IPS-20b (cell line): ENCODE data around the gene GFOD1.
"Not testable (repeated sequence)": the region's sequence is repeated elsewhere in the genome, so short reads cannot be mapped to it uniquely, and the experiment has no call there.

Experiments used
- H3K27ac ChIP-seq: one replicate; pipeline ENCODE4 v1.5.1; 2013; ENCODE audit warnings: low read length
- H3K27me3 ChIP-seq: 2 replicates; pipeline ENCODE4 v1.6.1; 2013; ENCODE audit warnings: mild to moderate bottlenecking, low read length, inconsistent platforms; ENCODE audit not compliant: insufficient read depth
- H3K36me3 ChIP-seq: 2 replicates; pipeline ENCODE4 v1.6.1; 2013; ENCODE audit warnings: low read depth, mild to moderate bottlenecking, inconsistent platforms, low read length, moderate library complexity; ENCODE audit not compliant: insufficient read depth
- H3K4me1 ChIP-seq: 2 replicates; pipeline ENCODE4 v1.6.1; 2013; ENCODE audit warnings: mild to moderate bottlenecking, control low read depth, inconsistent platforms, low read length, moderate library complexity; ENCODE audit not compliant: insufficient read depth
- H3K4me3 ChIP-seq: 2 replicates; pipeline ENCODE4 v1.5.1; 2013; ENCODE audit warnings: mild to moderate bottlenecking, low read length, inconsistent platforms
- H3K9ac ChIP-seq: 2 replicates; pipeline ENCODE4 v1.6.1; 2013; ENCODE audit warnings: low read depth, mild to moderate bottlenecking, inconsistent platforms, low read length, moderate library complexity
- H3K9me3 ChIP-seq: 2 replicates; pipeline ENCODE4 v1.6.1; 2013; ENCODE audit warnings: mild to moderate bottlenecking, low read depth, low read length, inconsistent platforms; ENCODE audit not compliant: insufficient read depth

Gene GFOD1

GRCh38 chr6:13400772-13401171, 86.6 kb downstream of the GFOD1 start:
- Histone ChIP-seq H3K27me3 (no peaks in the 10 kb centered on the region), H3K9me3 (no peaks in the 10 kb centered on the region), H3K36me3 (no peaks in the 10 kb centered on the region), H3K9ac (no peak overlapping the region), H3K4me3 (no peak overlapping the region), H3K4me1 (peaks cover 7% of the 10 kb centered on the region; the same call in 1 of the 2 replicates), H3K27ac (no peak overlapping the region)

- Histone ChIP-seq H3K9ac (no peak overlapping the region), H3K27ac (no peak overlapping the region), H3K4me1 (peaks cover 7% of the 10 kb centered on the region; the same call in 1 of the 2 replicates), H3K4me3 (no peak overlapping the region), H3K27me3 (no peaks in the 10 kb centered on the region), H3K9me3 (no peaks in the 10 kb centered on the region), H3K36me3 (no peaks in the 10 kb centered on the region)
Observed at GRCh38 chr6:13398421-13398994, 88.9 kb downstream of the GFOD1 start.

GRCh38 chr6:13398069-13398381, 89.4 kb downstream of the GFOD1 start:
- no peaks in the 10 kb centered on the region for H3K9me3 ChIP-seq
- no peak overlapping the region for H3K9ac ChIP-seq
- H3K27ac ChIP-seq = no peak overlapping the region
- no peak overlapping the region for H3K4me3 ChIP-seq
- peaks cover 7% of the 10 kb centered on the region; the same call in 1 of the 2 replicates for H3K4me1 ChIP-seq
- H3K36me3 ChIP-seq = no peaks in the 10 kb centered on the region
- no peaks in the 10 kb centered on the region for H3K27me3 ChIP-seq

GRCh38 chr6:13397359-13398068, 89.9 kb downstream of the GFOD1 start:
- H3K4me1 ChIP-seq = peaks cover 7% of the 10 kb centered on the region; the same call in 1 of the 2 replicates
- no peak overlapping the region for H3K4me3 ChIP-seq

GRCh38 chr6:13396241-13396792, 91.1 kb downstream of the GFOD1 start:
- Histone ChIP-seq H3K36me3 (no peaks in the 10 kb centered on the region), H3K9ac (no peak overlapping the region), H3K4me1 (peaks cover 7% of the 10 kb centered on the region; the same call in 1 of the 2 replicates), H3K27me3 (no peaks in the 10 kb centered on the region), H3K4me3 (no peak overlapping the region), H3K9me3 (no peaks in the 10 kb centered on the region), H3K27ac (no peak overlapping the region)

More at GRCh38 chr6:13397359-13398068, 89.9 kb downstream of the GFOD1 start:
- Histone ChIP-seq H3K36me3 (no peaks in the 10 kb centered on the region), H3K27me3 (no peaks in the 10 kb centered on the region), H3K27ac (no peak overlapping the region), H3K9ac (no peak overlapping the region), H3K9me3 (no peaks in the 10 kb centered on the region)

GRCh38 chr6:13395272-13396237, 91.8 kb downstream of the GFOD1 start:
- Histone ChIP-seq H3K9ac (no peak overlapping the region), H3K4me3 (no peak overlapping the region), H3K9me3 (no peaks in the 10 kb centered on the region), H3K27me3 (no peaks in the 10 kb centered on the region), H3K36me3 (no peaks in the 10 kb centered on the region), H3K4me1 (peaks cover 7% of the 10 kb centered on the region; the same call in 1 of the 2 replicates), H3K27ac (no peak overlapping the region)

- Histone ChIP-seq H3K36me3 (no peaks in the 10 kb centered on the region), H3K9me3 (no peaks in the 10 kb centered on the region), H3K4me3 (no peak overlapping the region), H3K4me1 (no peaks in the 10 kb centered on the region), H3K27me3 (no peaks in the 10 kb centered on the region), H3K27ac (no peak overlapping the region), H3K9ac (no peak overlapping the region)
Observed at GRCh38 chr6:13392462-13392861, 94.9 kb downstream of the GFOD1 start.

GRCh38 chr6:13391537-13391936, 95.9 kb downstream of the GFOD1 start:
- Histone ChIP-seq H3K9ac (no peak overlapping the region), H3K9me3 (no peaks in the 10 kb centered on the region), H3K36me3 (no peaks in the 10 kb centered on the region), H3K4me3 (no peak overlapping the region), H3K27ac (no peak overlapping the region), H3K27me3 (no peaks in the 10 kb centered on the region), H3K4me1 (no peaks in the 10 kb centered on the region)

GRCh38 chr6:13390658-13391057, 96.7 kb downstream of the GFOD1 start:
- no peak overlapping the region for H3K4me3 ChIP-seq
- H3K4me1 ChIP-seq = no peaks in the 10 kb centered on the region
- H3K27me3 ChIP-seq = no peaks in the 10 kb centered on the region
- H3K27ac ChIP-seq = no peak overlapping the region
- no peaks in the 10 kb centered on the region for H3K36me3 ChIP-seq
- H3K9ac ChIP-seq = no peak overlapping the region
- H3K9me3 ChIP-seq = no peaks in the 10 kb centered on the region

- H3K36me3 ChIP-seq, H3K4me3 ChIP-seq, H3K27me3 ChIP-seq, H3K4me1 ChIP-seq, H3K27ac ChIP-seq, H3K9me3 ChIP-seq, H3K9ac ChIP-seq: not testable (repeated sequence)
Observed at GRCh38 chr6:13389237-13389636, 98.2 kb downstream of the GFOD1 start.

GRCh38 chr6:13388769-13389168, 98.6 kb downstream of the GFOD1 start:
- not testable (repeated sequence) for H3K4me3 ChIP-seq, H3K9me3 ChIP-seq, H3K36me3 ChIP-seq, H3K9ac ChIP-seq, H3K4me1 ChIP-seq, H3K27me3 ChIP-seq, H3K27ac ChIP-seq
